Nasal cavity respiratory epithelium epithelial cell of viscerocranial mucosa (primary cell): ENCODE measurements around the gene PRKCZ. TPM values are rescaled to one million over a fixed set of nuclear protein-coding genes. Genes with fewer than 3 reads are reported as not detected.

Experiments used
- total RNA-seq: library from RNA; depleted of rRNA; stranded (reverse); fragments of >200 nt; gene quantifications from 2 replicates; pipeline ENCODE4 v1.2.3, GENCODE V29; 2014

PRKCZ gene
- 33.8 and 42.1 TPM in 2 replicates for total RNA-seq

DNA sequence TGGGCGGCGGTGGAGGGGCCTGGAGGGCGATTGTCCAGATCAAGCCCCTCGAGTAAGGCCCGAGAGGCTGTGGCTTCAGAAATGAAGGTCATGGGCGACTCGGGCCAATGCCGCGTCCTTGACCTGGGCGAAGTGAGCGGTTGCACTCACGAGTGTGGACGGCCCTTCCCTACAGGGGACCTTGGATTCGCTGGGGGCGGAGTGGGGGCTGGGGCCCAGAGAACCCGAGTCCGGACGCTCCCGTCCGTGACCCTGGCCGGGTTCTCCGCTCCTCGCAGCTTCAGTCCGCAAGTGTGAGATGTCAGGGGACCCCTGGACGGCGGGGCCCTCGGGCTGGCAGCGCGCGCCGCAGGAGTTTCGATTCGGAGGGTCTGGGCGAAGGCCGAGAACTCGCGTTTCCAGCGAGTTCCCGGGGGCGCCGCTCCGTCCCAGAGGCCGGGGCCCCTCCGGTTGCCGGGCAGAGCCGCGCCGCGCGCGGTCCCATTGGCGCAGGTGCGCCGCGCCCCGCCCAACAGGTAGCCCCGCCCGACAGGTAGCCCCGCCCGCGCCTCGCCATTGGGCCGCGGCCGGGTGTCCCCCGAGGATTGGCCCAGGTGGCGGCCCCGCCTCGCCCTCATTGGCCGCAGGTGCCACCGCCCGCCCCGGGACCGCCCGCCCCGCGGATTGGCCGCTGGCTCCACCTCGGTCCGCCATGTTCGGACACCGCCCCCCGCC, at the start of gene PRKCZ:
Gene PRKCZ, plus strand, starts transcription at position 694 of the 714 bp plus-strand sequence. CDS start 220 bp downstream, outside the sequence.

DNA sequence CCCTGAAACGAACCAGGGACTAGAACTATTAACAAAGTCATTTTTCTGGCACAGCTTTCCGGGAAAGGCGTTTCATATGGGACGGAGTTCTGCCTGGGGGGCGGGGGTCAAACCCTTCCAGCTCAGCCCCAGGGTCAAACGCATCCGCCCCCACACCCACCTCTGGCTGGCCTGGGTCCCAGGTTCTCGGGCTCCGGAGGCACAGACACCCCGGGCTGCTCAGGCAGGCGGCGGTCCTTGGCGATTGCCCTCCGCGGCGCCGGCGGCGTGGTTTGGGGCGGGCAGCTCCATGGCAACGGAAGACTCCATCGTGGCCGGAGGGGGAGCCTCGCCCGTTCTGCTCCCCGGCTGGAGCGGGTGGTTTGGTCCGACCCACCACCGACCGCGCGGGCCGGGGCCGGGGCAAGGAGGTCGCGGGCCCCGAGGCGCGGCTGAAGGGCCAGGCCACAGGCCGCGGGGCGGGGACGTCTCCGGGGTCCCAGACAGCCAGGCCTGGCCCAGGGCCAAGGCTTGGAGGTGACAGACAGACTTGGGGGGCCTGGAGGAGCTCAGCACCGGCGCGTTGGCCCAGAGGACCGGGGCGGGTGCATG, 46.6 kb upstream of the PRKCZ start, which contains the start of gene CFAP74:
Gene CFAP74, minus strand, starts transcription at position 246 of the 591 bp plus-strand sequence. CDS start 12,830 bp downstream, outside the sequence.

DNA sequence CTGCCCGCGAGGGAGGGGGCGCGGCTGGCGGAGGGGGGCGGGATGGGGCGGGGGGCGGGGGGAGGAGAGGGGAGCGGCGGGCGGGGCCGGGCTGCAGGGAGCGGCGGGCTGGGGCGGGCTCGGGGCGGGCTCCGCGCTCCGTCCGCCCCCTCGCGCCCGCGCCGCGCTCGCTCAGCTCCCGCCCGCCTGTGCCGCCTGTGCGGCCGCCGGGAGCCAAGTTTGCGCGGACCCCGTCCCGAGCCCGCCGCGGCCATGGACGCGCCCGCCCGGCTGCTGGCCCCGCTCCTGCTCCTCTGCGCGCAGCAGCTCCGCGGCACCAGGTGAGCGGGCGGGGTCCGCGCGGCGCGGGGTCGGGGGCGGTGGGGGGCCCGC, 31.1 kb upstream of the PRKCZ start, which contains the start of gene GABRD:
Gene GABRD, plus strand, starts transcription at position 174 of the 372 bp plus-strand sequence. Its CDS starts 79 bp downstream, at position 253.

DNA sequence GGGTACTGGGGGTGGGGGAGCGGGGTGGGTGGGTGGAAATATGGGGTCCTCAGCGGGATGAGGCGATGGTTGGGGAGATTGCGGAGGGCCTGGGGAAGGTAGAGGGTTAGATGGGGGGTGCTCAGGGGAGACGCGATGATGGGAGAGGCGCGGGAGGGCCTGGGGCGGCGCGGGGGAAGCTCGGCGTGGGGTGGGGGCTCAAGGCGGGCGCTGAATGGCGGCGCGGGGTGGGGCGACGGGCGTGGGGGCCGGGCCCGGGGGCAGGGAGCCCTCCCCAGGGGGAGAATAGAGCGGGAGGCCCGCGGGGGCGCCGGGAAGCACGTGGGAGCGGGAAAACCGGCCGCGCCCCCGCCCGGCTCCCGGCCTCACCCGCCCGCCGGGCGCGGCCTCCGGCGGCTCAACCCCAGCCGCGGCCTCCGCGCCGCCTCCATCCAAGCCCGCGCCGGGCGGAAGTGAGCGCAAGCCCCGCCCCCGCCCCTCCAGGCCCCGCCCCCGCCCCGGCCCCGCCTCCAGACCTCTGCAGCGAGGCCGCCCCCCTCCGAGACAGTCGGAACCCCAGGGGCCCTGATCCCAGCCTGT, 144.2 kb downstream of the PRKCZ start, which contains the start of gene FAAP20:
Gene FAAP20, minus strand, starts transcription at position 454 of the 579 bp plus-strand sequence. Its CDS starts 23 bp downstream, at position 431.

DNA sequence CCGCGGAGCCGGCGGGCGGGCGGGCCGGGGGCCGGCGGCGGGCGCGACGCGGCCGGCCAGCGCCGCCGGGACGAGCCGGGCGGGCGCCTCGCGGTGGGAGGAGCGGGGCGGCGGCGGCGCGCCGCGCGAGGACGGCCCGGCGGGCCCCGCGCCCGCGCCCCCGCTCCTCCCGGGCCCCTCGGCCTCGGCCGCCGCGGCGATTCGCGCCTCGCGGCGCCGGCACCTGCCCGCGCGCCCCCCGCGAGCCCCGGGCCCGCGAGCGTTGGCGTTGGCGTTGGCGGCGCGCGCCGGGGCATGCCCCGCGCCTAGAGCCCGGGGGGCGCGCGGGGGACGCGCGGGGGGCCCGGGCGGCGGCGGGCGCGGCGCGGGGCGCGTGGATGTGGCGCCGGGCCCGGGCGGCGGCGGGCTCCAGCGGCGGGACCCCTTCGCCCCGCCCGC, 178.0 kb downstream of the PRKCZ start, which contains the start of gene SKI:
Gene SKI, plus strand, starts transcription at position 163 of the 438 bp plus-strand sequence. CDS start 448 bp downstream, outside the sequence.

Other genes starting within 250 kb of the PRKCZ start
- 106 and 203 TPM in 2 replicates for gene GNB1, start 159.3 kb upstream of the PRKCZ start, total RNA-seq
- gene CALML6, start 135.2 kb upstream of the PRKCZ start, total RNA-seq = under 0.01 and 0.93 TPM in 2 replicates
- 1.4 and 2.9 TPM in 2 replicates for gene TMEM52, start 131.1 kb upstream of the PRKCZ start, total RNA-seq
- gene CFAP74, start 46.6 kb upstream of the PRKCZ start, total RNA-seq = 0.07 TPM in 1 of 2 replicates, not detected in the other
- gene GABRD, start 31.1 kb upstream of the PRKCZ start, total RNA-seq = not detected in 2 replicates
- 22.2 and 24.6 TPM in 2 replicates for gene FAAP20, start 144.4 kb downstream of the PRKCZ start, total RNA-seq
- 14.4 and 37.7 TPM in 2 replicates for gene SKI, start 177.9 kb downstream of the PRKCZ start, total RNA-seq